ENCODE results near the gene SELP.

DNA sequence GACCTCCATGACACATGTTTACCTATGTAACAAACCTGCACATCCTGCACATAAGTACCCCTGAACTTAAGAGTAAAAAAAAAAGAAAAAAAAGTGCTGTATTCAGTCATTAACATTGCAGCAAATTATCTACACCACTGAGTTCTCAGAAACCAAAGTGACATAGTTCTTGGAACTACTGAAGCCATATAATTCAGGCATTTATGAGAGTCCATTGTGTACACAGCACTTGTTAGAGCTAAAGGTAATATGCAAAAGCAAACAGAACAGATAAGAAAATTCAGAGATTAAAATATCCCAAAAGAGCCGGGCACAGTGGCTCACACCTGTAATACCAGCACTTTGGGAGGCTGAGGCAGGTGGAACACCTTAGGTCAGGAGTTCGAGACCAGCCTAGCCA lies 81.6 kb downstream of the SELP start:
- TF ChIP-seq, protein P1, sequence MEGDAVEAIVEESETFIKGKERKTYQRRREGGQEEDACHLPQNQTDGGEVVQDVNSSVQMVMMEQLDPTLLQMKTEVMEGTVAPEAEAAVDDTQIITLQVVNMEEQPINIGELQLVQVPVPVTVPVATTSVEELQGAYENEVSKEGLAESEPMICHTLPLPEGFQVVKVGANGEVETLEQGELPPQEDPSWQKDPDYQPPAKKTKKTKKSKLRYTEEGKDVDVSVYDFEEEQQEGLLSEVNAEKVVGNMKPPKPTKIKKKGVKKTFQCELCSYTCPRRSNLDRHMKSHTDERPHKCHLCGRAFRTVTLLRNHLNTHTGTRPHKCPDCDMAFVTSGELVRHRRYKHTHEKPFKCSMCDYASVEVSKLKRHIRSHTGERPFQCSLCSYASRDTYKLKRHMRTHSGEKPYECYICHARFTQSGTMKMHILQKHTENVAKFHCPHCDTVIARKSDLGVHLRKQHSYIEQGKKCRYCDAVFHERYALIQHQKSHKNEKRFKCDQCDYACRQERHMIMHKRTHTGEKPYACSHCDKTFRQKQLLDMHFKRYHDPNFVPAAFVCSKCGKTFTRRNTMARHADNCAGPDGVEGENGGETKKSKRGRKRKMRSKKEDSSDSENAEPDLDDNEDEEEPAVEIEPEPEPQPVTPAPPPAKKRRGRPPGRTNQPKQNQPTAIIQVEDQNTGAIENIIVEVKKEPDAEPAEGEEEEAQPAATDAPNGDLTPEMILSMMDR (IDR thresholded peaks at IDR 0.05; ENCODE audit: low read length), result no peak
- no peak for TF ChIP-seq EZH2phosphoT487 (IDR thresholded peaks at IDR 0.05; ENCODE audit: low read length)
- TF ChIP-seq EZH2 (optimal IDR thresholded peaks at IDR 0.05; ENCODE audit: low read depth, low read length), result no peak
